Astrocyte of the spinal cord (primary cell): ENCODE data around the gene CPNE8.
"Not testable (repeated sequence)": the region's sequence is repeated elsewhere in the genome, so short reads cannot be mapped to it uniquely, and the experiment has no call there.

Experiments used
- DNase-seq: peaks from one replicate; pipeline ENCODE4 v3.0.0; 2011; ENCODE audit warnings: low read depth, low spot score
- H3K4me3 ChIP-seq: 2 replicates; pipeline ENCODE4 v1.5.1; 2011; ENCODE audit warnings: low read depth, mild to moderate bottlenecking, low read length, moderate library complexity
- CTCF ChIP-seq: IDR thresholded peaks from 2 replicates; pipeline ENCODE4 v1.5.1; 2012; ENCODE audit warnings: low read depth, mild to moderate bottlenecking, low read length, inconsistent platforms
- in situ Hi-C: cut with HindIII; loops from 2 replicates; pipeline ENCODE4 v1.10.0; 2017; ENCODE audit warnings: low sequenced_read_pairs

CPNE8 gene

GRCh38 chr12:38761111-38761510, 144.3 kb downstream of the CPNE8 start:
- H3K4me3 ChIP-seq: no peak overlapping the region
- TF ChIP-seq CTCF: no peak
- in situ Hi-C loops: no loop called here
- no peak for DNase-seq

- TF ChIP-seq CTCF: no peak
- in situ Hi-C loops: no loop called here
- no peak overlapping the region for H3K4me3 ChIP-seq
- no peak for DNase-seq
Measured at GRCh38 chr12:38759621-38760020, 145.8 kb downstream of the CPNE8 start.

GRCh38 chr12:38746744-38747143, 158.6 kb downstream of the CPNE8 start:
- no peak for DNase-seq
- TF ChIP-seq CTCF: no peak
- H3K4me3 ChIP-seq: no peak overlapping the region
- in situ Hi-C loops: no loop called here

- TF ChIP-seq CTCF: no peak
- H3K4me3 ChIP-seq: no peak overlapping the region
- no peak for DNase-seq
- in situ Hi-C loops: no loop called here
Measured at GRCh38 chr12:38745601-38746000, 159.8 kb downstream of the CPNE8 start.

- no peak for TF ChIP-seq CTCF
- in situ Hi-C loops: no loop called here
- no peak overlapping the region for H3K4me3 ChIP-seq
- peak; percentile 1 for DNase-seq
Measured at GRCh38 chr12:38744041-38744440, 161.3 kb downstream of the CPNE8 start.

- in situ Hi-C loops, DNase-seq, H3K4me3 ChIP-seq: not testable (repeated sequence)
Measured at GRCh38 chr12:38742496-38742895, 162.9 kb downstream of the CPNE8 start.

- in situ Hi-C loops: no loop called here
- DNase-seq: no peak
- H3K4me3 ChIP-seq: no peak overlapping the region
- TF ChIP-seq CTCF: no peak
Measured at GRCh38 chr12:38736821-38737220, 168.6 kb downstream of the CPNE8 start.
